ENCODE measurements around the gene CLTCL1. TPM values are rescaled to one million over a fixed set of nuclear protein-coding genes. Genes with fewer than 3 reads are reported as not detected.

CLTCL1 gene
- total and polyA plus RNA-seq, 2 experiments from 2014 or later: 6.6 to 15.1 TPM

DNA sequence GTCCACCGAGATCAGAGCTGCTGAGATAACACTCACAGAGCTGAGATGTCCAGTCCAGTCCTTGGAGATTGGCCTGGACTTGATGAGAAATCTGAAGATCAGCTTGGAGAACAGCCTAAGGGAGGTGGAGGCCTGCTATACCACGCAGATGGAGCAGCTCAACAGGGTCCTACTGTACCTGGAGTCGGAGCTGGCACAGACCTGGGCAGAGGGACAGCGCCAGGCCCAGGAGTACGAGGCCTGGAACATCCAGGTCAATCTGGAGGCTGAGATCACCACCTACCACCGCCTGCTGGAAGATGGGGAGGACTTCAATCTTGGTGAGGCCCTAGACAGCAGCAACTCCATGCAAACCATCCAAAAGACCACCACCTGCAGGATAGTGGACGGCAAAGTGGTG, 33.1 kb downstream of the CLTCL1 start:
- Mint-ChIP-seq H3K4me3 (no peak overlapping the region), H3K27ac (no peak overlapping the region), H3K27me3 (ENCODE audit: insufficient read depth, low read depth, poor library complexity) (no peaks in the 10 kb centered on the region), H3K9me3 (no peaks in the 10 kb centered on the region; the same call in 2 of the 3 replicates), H3K36me3 (ENCODE audit: low read depth) (peaks cover 21% of the 10 kb centered on the region; the same call in 2 of the 3 replicates), H3K4me1 (no peaks in the 10 kb centered on the region)
- no peak overlapping the region for H3K4me3 ChIP-seq
- no peak overlapping the region for H3K27ac ChIP-seq (ENCODE audit: low read depth)
- H4K20me1 ChIP-seq (replicated peaks; ENCODE audit: insufficient read depth): no peaks in the 10 kb centered on the region
- no peaks in the 10 kb centered on the region for H3K4me1 ChIP-seq (ENCODE audit: insufficient read depth)
- H3K36me3 ChIP-seq (ENCODE audit: insufficient read depth): no peaks in the 10 kb centered on the region
- H2AFZ ChIP-seq: no peak overlapping the region
- H3K4me2 ChIP-seq: no peak overlapping the region
- no peaks in the 10 kb centered on the region for H3K27me3 ChIP-seq (ENCODE audit: insufficient read depth)
- H3K79me2 ChIP-seq (replicated peaks; ENCODE audit: insufficient read depth): no peaks in the 10 kb centered on the region
- 0 out of 2 replicates have a peak, but pooled peaks cover 4% of the 10 kb centered on the region for H3F3A ChIP-seq (replicated peaks; ENCODE audit: low read depth)
- TF ChIP-seq EZH2 (IDR thresholded peaks at IDR 0.05; ENCODE audit: low read depth, unreplicated experiment) (no peak), CREB1 (CRISPR knock-in tag; IDR thresholded peaks at IDR 0.05; ENCODE audit: low read depth) (no peak), ZNF114 (CRISPR knock-in tag; IDR thresholded peaks at IDR 0.05) (no peak), STAT1 (IDR thresholded peaks at IDR 0.05; ENCODE audit: unreplicated experiment) (no peak), ZNF331 (CRISPR knock-in tag; IDR thresholded peaks at IDR 0.05; ENCODE audit: low read depth) (no peak), EZH2phosphoT487 (IDR thresholded peaks at IDR 0.05; ENCODE audit: unreplicated experiment) (no peak), NANOG (IDR thresholded peaks at IDR 0.05; ENCODE audit: borderline replicate concordance) (no peak), JUNB (IDR thresholded peaks at IDR 0.05; ENCODE audit: unreplicated experiment) (no peak)
- TF ChIP-seq, protein P1, sequence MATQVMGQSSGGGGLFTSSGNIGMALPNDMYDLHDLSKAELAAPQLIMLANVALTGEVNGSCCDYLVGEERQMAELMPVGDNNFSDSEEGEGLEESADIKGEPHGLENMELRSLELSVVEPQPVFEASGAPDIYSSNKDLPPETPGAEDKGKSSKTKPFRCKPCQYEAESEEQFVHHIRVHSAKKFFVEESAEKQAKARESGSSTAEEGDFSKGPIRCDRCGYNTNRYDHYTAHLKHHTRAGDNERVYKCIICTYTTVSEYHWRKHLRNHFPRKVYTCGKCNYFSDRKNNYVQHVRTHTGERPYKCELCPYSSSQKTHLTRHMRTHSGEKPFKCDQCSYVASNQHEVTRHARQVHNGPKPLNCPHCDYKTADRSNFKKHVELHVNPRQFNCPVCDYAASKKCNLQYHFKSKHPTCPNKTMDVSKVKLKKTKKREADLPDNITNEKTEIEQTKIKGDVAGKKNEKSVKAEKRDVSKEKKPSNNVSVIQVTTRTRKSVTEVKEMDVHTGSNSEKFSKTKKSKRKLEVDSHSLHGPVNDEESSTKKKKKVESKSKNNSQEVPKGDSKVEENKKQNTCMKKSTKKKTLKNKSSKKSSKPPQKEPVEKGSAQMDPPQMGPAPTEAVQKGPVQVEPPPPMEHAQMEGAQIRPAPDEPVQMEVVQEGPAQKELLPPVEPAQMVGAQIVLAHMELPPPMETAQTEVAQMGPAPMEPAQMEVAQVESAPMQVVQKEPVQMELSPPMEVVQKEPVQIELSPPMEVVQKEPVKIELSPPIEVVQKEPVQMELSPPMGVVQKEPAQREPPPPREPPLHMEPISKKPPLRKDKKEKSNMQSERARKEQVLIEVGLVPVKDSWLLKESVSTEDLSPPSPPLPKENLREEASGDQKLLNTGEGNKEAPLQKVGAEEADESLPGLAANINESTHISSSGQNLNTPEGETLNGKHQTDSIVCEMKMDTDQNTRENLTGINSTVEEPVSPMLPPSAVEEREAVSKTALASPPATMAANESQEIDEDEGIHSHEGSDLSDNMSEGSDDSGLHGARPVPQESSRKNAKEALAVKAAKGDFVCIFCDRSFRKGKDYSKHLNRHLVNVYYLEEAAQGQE (IDR thresholded peaks at IDR 0.05; ENCODE audit: unreplicated experiment): no peak
- TF ChIP-seq, protein P2, sequence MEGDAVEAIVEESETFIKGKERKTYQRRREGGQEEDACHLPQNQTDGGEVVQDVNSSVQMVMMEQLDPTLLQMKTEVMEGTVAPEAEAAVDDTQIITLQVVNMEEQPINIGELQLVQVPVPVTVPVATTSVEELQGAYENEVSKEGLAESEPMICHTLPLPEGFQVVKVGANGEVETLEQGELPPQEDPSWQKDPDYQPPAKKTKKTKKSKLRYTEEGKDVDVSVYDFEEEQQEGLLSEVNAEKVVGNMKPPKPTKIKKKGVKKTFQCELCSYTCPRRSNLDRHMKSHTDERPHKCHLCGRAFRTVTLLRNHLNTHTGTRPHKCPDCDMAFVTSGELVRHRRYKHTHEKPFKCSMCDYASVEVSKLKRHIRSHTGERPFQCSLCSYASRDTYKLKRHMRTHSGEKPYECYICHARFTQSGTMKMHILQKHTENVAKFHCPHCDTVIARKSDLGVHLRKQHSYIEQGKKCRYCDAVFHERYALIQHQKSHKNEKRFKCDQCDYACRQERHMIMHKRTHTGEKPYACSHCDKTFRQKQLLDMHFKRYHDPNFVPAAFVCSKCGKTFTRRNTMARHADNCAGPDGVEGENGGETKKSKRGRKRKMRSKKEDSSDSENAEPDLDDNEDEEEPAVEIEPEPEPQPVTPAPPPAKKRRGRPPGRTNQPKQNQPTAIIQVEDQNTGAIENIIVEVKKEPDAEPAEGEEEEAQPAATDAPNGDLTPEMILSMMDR (conservative IDR thresholded peaks at IDR 0.05; ENCODE audit: low read depth in 2 of 2): no peak
- TF ChIP-seq, protein P3, sequence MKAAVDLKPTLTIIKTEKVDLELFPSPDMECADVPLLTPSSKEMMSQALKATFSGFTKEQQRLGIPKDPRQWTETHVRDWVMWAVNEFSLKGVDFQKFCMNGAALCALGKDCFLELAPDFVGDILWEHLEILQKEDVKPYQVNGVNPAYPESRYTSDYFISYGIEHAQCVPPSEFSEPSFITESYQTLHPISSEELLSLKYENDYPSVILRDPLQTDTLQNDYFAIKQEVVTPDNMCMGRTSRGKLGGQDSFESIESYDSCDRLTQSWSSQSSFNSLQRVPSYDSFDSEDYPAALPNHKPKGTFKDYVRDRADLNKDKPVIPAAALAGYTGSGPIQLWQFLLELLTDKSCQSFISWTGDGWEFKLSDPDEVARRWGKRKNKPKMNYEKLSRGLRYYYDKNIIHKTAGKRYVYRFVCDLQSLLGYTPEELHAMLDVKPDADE (IDR thresholded peaks at IDR 0.05): no peak
- TF ChIP-seq, protein P4, sequence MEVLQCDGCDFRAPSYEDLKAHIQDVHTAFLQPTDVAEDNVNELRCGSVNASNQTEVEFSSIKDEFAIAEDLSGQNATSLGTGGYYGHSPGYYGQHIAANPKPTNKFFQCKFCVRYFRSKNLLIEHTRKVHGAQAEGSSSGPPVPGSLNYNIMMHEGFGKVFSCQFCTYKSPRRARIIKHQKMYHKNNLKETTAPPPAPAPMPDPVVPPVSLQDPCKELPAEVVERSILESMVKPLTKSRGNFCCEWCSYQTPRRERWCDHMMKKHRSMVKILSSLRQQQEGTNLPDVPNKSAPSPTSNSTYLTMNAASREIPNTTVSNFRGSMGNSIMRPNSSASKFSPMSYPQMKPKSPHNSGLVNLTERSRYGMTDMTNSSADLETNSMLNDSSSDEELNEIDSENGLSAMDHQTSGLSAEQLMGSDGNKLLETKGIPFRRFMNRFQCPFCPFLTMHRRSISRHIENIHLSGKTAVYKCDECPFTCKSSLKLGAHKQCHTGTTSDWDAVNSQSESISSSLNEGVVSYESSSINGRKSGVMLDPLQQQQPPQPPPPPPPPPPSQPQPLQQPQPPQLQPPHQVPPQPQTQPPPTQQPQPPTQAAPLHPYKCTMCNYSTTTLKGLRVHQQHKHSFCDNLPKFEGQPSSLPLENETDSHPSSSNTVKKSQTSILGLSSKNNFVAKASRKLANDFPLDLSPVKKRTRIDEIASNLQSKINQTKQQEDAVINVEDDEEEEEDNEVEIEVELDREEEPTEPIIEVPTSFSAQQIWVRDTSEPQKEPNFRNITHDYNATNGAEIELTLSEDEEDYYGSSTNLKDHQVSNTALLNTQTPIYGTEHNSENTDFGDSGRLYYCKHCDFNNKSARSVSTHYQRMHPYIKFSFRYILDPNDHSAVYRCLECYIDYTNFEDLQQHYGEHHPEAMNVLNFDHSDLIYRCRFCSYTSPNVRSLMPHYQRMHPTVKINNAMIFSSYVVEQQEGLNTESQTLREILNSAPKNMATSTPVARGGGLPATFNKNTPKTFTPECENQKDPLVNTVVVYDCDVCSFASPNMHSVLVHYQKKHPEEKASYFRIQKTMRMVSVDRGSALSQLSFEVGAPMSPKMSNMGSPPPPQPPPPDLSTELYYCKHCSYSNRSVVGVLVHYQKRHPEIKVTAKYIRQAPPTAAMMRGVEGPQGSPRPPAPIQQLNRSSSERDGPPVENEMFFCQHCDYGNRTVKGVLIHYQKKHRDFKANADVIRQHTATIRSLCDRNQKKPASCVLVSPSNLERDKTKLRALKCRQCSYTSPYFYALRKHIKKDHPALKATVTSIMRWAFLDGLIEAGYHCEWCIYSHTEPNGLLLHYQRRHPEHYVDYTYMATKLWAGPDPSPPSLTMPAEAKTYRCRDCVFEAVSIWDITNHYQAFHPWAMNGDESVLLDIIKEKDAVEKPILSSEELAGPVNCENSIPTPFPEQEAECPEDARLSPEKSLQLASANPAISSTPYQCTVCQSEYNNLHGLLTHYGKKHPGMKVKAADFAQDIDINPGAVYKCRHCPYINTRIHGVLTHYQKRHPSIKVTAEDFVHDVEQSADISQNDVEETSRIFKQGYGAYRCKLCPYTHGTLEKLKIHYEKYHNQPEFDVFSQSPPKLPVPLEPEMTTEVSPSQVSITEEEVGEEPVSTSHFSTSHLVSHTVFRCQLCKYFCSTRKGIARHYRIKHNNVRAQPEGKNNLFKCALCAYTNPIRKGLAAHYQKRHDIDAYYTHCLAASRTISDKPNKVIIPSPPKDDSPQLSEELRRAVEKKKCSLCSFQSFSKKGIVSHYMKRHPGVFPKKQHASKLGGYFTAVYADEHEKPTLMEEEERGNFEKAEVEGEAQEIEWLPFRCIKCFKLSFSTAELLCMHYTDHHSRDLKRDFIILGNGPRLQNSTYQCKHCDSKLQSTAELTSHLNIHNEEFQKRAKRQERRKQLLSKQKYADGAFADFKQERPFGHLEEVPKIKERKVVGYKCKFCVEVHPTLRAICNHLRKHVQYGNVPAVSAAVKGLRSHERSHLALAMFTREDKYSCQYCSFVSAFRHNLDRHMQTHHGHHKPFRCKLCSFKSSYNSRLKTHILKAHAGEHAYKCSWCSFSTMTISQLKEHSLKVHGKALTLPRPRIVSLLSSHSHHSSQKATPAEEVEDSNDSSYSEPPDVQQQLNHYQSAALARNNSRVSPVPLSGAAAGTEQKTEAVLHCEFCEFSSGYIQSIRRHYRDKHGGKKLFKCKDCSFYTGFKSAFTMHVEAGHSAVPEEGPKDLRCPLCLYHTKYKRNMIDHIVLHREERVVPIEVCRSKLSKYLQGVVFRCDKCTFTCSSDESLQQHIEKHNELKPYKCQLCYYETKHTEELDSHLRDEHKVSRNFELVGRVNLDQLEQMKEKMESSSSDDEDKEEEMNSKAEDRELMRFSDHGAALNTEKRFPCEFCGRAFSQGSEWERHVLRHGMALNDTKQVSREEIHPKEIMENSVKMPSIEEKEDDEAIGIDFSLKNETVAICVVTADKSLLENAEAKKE (CRISPR knock-in tag; IDR thresholded peaks at IDR 0.05): no peak
- DNase-seq (ENCODE audit: low spot score) (no peak), ATAC-seq (no peak)
- 0 out of 2 replicates have a peak, but pooled peaks cover 4% of the 10 kb centered on the region for H3K9me2 ChIP-seq (ENCODE audit: insufficient read depth)

All from GM23338 (cell line).